ENCODE results near the gene OLA1. TPM values are rescaled to one million over a fixed set of nuclear protein-coding genes. Genes with fewer than 3 reads are reported as not detected.

The OLA1 gene
- polyA plus RNA-seq, 1 donor from 2014 or later, result 134 TPM

DNA sequence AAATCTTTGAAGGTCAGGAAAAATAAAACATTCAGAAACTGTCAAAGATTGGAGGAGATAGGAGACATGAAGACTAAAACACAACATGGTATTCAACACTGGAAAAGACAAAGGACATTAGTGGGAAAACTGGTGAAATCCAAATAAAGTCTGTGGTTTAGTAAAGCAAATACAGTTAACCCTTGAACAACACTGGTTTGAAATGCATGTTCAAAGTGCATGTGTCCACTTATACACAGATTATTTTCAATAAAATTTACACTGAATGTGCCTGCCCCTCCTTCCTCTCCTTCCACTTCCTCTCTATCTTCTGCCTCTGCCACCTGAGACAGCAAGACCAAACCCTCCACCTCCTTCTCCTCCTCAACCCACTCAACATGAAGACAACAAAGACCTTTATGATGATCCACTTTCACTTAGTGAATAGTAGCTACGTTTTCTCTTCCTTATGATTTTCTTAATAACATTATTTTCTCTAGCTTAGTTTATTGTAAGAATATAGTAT, 14.5 kb downstream of the OLA1 start:
- Histone ChIP-seq H3K27me3 (ENCODE audit: insufficient read depth, low read depth, low read length) (no peaks in the 10 kb centered on the region), H3K9me3 (ENCODE audit: low read length) (no peaks in the 10 kb centered on the region), H3K9ac (ENCODE audit: low read length) (no peak overlapping the region), H2AFZ (ENCODE audit: low read depth, low read length) (no peak overlapping the region), H3K4me2 (ENCODE audit: low read length) (no peak overlapping the region), H3K36me3 (ENCODE audit: insufficient read depth, low read length) (no peaks in the 10 kb centered on the region), H3K9me2 (ENCODE audit: insufficient read depth, low read length) (no peaks in the 10 kb centered on the region), H3F3A (ENCODE audit: insufficient read depth, low read length, poor library complexity, severe bottlenecking) (no peaks in the 10 kb centered on the region), H3K4me3 (ENCODE audit: low read length) (no peak overlapping the region), H4K20me1 (ENCODE audit: insufficient read depth) (no peaks in the 10 kb centered on the region), H3K27ac (ENCODE audit: low read length) (no peak overlapping the region), H3K79me2 (replicated peaks; ENCODE audit: insufficient read depth, low read length) (peaks cover 65% of the 10 kb centered on the region)
- no peak for TF ChIP-seq EP300 (conservative IDR thresholded peaks at IDR 0.05; ENCODE audit: poor library complexity, severe bottlenecking)
- TF ChIP-seq, protein P1, sequence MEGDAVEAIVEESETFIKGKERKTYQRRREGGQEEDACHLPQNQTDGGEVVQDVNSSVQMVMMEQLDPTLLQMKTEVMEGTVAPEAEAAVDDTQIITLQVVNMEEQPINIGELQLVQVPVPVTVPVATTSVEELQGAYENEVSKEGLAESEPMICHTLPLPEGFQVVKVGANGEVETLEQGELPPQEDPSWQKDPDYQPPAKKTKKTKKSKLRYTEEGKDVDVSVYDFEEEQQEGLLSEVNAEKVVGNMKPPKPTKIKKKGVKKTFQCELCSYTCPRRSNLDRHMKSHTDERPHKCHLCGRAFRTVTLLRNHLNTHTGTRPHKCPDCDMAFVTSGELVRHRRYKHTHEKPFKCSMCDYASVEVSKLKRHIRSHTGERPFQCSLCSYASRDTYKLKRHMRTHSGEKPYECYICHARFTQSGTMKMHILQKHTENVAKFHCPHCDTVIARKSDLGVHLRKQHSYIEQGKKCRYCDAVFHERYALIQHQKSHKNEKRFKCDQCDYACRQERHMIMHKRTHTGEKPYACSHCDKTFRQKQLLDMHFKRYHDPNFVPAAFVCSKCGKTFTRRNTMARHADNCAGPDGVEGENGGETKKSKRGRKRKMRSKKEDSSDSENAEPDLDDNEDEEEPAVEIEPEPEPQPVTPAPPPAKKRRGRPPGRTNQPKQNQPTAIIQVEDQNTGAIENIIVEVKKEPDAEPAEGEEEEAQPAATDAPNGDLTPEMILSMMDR (IDR thresholded peaks at IDR 0.05; ENCODE audit: poor library complexity, severe bottlenecking), result no peak
- TF ChIP-seq SMC3 (conservative IDR thresholded peaks at IDR 0.05; ENCODE audit: poor library complexity), result no peak
- no peak for TF ChIP-seq REST (IDR thresholded peaks at IDR 0.05; ENCODE audit: borderline replicate concordance)
- TF ChIP-seq MXI1 (conservative IDR thresholded peaks at IDR 0.05; ENCODE audit: poor library complexity, severe bottlenecking), result no peak
- TF ChIP-seq RAD21 (conservative IDR thresholded peaks at IDR 0.05), result no peak
- no peak for TF ChIP-seq TAF1 (IDR thresholded peaks at IDR 0.05; ENCODE audit: low read depth)
- no peak for TF ChIP-seq EZH2 (IDR thresholded peaks at IDR 0.05; ENCODE audit: borderline replicate concordance, insufficient read depth, low read length, poor library complexity, severe bottlenecking)
- TF ChIP-seq POLR2AphosphoS5 (IDR thresholded peaks at IDR 0.05), result no peak

DNA sequence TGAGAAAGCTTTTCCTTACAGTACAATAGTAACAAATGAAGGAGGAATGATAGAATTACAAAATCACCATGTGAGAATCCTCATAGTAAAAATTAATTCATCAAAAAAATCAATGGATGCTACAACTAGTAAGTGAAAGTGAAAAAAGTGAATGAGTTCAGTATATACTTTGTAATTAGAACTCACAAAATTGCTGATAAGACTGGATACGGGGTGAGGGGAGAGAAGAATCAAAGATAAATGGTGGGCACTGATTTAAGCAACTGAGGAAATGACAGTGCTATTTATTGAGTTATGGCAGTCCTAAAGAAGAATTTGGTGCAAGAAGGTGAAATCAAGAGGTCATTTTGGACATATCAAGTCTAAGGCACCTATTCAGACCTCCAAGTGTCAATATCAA, 20.6 kb downstream of the OLA1 start:
- Histone ChIP-seq H3K27me3 (ENCODE audit: insufficient read depth, low read depth, low read length) (no peaks in the 10 kb centered on the region), H3K9ac (ENCODE audit: low read length) (no peak overlapping the region), H3K9me2 (ENCODE audit: insufficient read depth, low read length) (no peaks in the 10 kb centered on the region), H3K4me2 (ENCODE audit: low read length) (no peak overlapping the region), H4K20me1 (ENCODE audit: insufficient read depth) (no peaks in the 10 kb centered on the region), H3K4me3 (ENCODE audit: low read length) (no peak overlapping the region), H3F3A (ENCODE audit: insufficient read depth, low read length, poor library complexity, severe bottlenecking) (no peaks in the 10 kb centered on the region), H3K9me3 (ENCODE audit: low read length) (no peaks in the 10 kb centered on the region), H3K79me2 (replicated peaks; ENCODE audit: insufficient read depth, low read length) (peaks cover 35% of the 10 kb centered on the region), H3K27ac (ENCODE audit: low read length) (no peak overlapping the region), H3K36me3 (ENCODE audit: insufficient read depth, low read length) (peaks cover 10% of the 10 kb centered on the region), H2AFZ (ENCODE audit: low read depth, low read length) (no peak overlapping the region)
- TF ChIP-seq TAF1 (IDR thresholded peaks at IDR 0.05; ENCODE audit: low read depth), result no peak
- TF ChIP-seq, protein P1 (IDR thresholded peaks at IDR 0.05; ENCODE audit: poor library complexity, severe bottlenecking), result no peak
- no peak for TF ChIP-seq EP300 (conservative IDR thresholded peaks at IDR 0.05; ENCODE audit: poor library complexity, severe bottlenecking)
- no peak for TF ChIP-seq REST (IDR thresholded peaks at IDR 0.05; ENCODE audit: borderline replicate concordance)
- no peak for TF ChIP-seq POLR2AphosphoS5 (IDR thresholded peaks at IDR 0.05)
